ENCODE results near the gene ID4.
A peak's percentile ranks its signal among the peaks of the same experiment; 100 is the strongest.

The ID4 gene

GRCh38 chr6:19845266-19846041, 8.3 kb downstream of the ID4 start:
- no peak for DNase-seq (ENCODE audit: low read depth)
- no peak overlapping the region for H3K4me3 ChIP-seq (ENCODE audit: low read depth, low read length)
- TF ChIP-seq CTCF (IDR thresholded peaks at IDR 0.05; ENCODE audit: control insufficient read depth, extremely low read depth, insufficient read depth) = no peak

- no peak for DNase-seq (ENCODE audit: low read depth)
- no peak overlapping the region for H3K4me3 ChIP-seq (ENCODE audit: low read depth, low read length)
- no peak for TF ChIP-seq CTCF (IDR thresholded peaks at IDR 0.05; ENCODE audit: control insufficient read depth, extremely low read depth, insufficient read depth)
These were observed 11.4 kb downstream of the ID4 start for GRCh38 chr6:19848465-19849029.

GRCh38 chr6:19849196-19849595, 12.0 kb downstream of the ID4 start:
- TF ChIP-seq CTCF (IDR thresholded peaks at IDR 0.05; ENCODE audit: control insufficient read depth, extremely low read depth, insufficient read depth) = no peak
- H3K4me3 ChIP-seq (ENCODE audit: low read depth, low read length) = no peak overlapping the region
- no peak for DNase-seq (ENCODE audit: low read depth)

GRCh38 chr6:19849755-19850154, 12.6 kb downstream of the ID4 start:
- no peak for TF ChIP-seq CTCF (IDR thresholded peaks at IDR 0.05; ENCODE audit: control insufficient read depth, extremely low read depth, insufficient read depth)
- H3K4me3 ChIP-seq (ENCODE audit: low read depth, low read length) = no peak overlapping the region
- DNase-seq (ENCODE audit: low read depth) = no peak

- DNase-seq (ENCODE audit: low read depth) = peak; percentile 42
- TF ChIP-seq CTCF (IDR thresholded peaks at IDR 0.05; ENCODE audit: control insufficient read depth, extremely low read depth, insufficient read depth) = peak; percentile 89
These were observed 14.3 kb downstream of the ID4 start for GRCh38 chr6:19851241-19852089.

GRCh38 chr6:19852090-19852457, 14.9 kb downstream of the ID4 start:
- no peak for TF ChIP-seq CTCF (IDR thresholded peaks at IDR 0.05; ENCODE audit: control insufficient read depth, extremely low read depth, insufficient read depth)
- DNase-seq (ENCODE audit: low read depth) = no peak
- H3K4me3 ChIP-seq (ENCODE audit: low read depth, low read length) = no peak overlapping the region

More at GRCh38 chr6:19851241-19852089, 14.3 kb downstream of the ID4 start:
- H3K4me3 ChIP-seq (ENCODE audit: low read depth, low read length) = no peak overlapping the region
